Activated CD8-positive, alpha-beta memory T cell treated with anti-CD3 and anti-CD28 coated beads, Interleukin-2, amount 50 U/mL, for 1 hour (primary cell): Measurements from ENCODE around the gene PDCD1LG2.
"Not testable (repeated sequence)": the region's sequence is repeated elsewhere in the genome, so short reads cannot be mapped to it uniquely, and the experiment has no call there.

Experiments
- DNase-seq: peaks from one replicate; pipeline ENCODE4 v3.0.0-alpha.2; 2020; ENCODE audit errors: extremely low read depth

The PDCD1LG2 gene

GRCh38 chr9:5493679-5494511 lies 16.4 kb upstream of the PDCD1LG2 start:
- no peak for DNase-seq

GRCh38 chr9:5494765-5495164 lies 15.6 kb upstream of the PDCD1LG2 start:
- DNase-seq, result not testable (repeated sequence)

- no peak for DNase-seq
Observed at GRCh38 chr9:5499157-5499556, 11.2 kb upstream of the PDCD1LG2 start.

- no peak for DNase-seq
Observed at GRCh38 chr9:5499889-5500398, 10.4 kb upstream of the PDCD1LG2 start.

GRCh38 chr9:5500441-5501235 lies 9.7 kb upstream of the PDCD1LG2 start:
- no peak for DNase-seq

GRCh38 chr9:5502553-5502952 lies 7.8 kb upstream of the PDCD1LG2 start:
- no peak for DNase-seq

GRCh38 chr9:5509573-5509972 lies 758 bp upstream of the PDCD1LG2 start:
- DNase-seq, result no peak

- no peak for DNase-seq
Observed at GRCh38 chr9:5510989-5511388, 658 bp downstream of the PDCD1LG2 start.

GRCh38 chr9:5511476-5511875 lies 1.1 kb downstream of the PDCD1LG2 start:
- no peak for DNase-seq

GRCh38 chr9:5511935-5512580 lies 1.7 kb downstream of the PDCD1LG2 start:
- no peak for DNase-seq

GRCh38 chr9:5512658-5513452 lies 2.5 kb downstream of the PDCD1LG2 start:
- no peak for DNase-seq

GRCh38 chr9:5513966-5514616 lies 3.8 kb downstream of the PDCD1LG2 start:
- DNase-seq, result no peak

GRCh38 chr9:5514617-5515260 lies 4.4 kb downstream of the PDCD1LG2 start:
- DNase-seq, result no peak

GRCh38 chr9:5515261-5515650 lies 4.9 kb downstream of the PDCD1LG2 start:
- DNase-seq, result no peak

- no peak for DNase-seq
Observed at GRCh38 chr9:5516453-5517220, 6.3 kb downstream of the PDCD1LG2 start.

GRCh38 chr9:5518171-5518936 lies 8.0 kb downstream of the PDCD1LG2 start:
- DNase-seq, result no peak

- no peak for DNase-seq
Observed at GRCh38 chr9:5518937-5519319, 8.6 kb downstream of the PDCD1LG2 start.

GRCh38 chr9:5524090-5524489 lies 13.8 kb downstream of the PDCD1LG2 start:
- no peak for DNase-seq

GRCh38 chr9:5529683-5530221 lies 19.4 kb downstream of the PDCD1LG2 start:
- DNase-seq, result no peak
